ENCODE results near the gene PRR14L.

Gene PRR14L

DNA sequence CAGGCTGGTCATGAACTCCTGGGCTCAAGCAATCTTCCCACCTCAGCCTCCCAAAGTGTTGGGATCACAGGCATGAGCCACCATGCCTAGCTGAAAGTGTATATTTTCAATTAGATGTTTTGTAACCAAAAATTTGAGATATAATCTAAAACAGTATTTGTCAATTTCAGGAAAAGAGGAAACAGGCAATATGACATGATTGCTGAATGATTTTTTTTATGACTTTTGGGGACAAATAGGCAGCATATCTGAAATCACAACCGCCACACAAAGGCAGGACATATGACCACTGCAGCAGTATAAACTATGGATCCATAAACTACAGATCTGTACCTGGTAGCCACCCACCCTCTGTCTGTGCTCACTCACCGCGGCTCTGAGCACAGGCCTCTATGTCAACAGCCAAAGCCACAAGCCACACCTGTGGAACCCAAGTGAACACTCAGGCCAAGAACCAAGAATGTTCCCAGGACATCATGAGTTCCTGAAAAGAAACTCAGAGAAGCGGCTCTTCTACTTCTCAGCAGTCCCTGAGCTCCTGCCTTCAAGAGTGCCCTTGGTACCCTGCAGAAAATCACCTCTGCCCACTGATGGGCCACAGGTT, 110.4 kb downstream of the PRR14L start:
- peak; percentile 21 for DNase-seq (ENCODE audit: low spot score)

DNA sequence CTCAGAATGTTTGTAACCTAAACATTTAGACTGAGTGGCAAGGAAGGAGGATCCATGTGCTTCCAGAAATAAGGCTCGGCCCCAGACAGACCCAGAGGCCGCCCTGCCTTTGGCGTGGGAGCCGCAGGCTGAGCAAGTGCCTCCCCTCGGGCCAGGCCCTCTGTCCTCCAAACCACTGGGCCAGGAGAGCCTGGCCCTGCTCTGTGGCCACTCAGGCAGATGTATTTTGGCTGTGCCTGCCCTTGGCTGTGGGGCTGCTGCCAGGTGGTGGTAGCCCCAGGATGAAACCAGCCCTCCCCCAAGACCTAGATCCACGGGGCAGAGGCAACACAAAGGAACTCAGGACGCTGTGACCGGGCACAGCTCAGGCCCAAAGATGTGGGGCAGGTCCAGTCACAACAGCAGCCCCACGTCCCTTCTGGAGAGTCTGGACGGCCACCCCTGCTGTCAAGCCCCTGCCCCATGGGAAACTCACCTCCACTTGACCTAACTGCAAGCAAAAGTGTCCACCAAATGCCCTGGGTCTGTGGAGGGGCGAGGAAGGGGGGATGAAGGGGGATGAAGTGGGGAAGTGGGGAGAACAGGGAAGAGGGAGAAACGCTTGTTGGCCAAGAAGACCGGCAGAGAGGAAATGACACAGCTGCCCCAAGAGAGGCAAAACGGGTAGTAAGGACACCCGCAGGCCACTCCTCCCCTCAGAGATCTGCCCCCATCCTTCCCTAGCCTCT, 111.9 kb downstream of the PRR14L start:
- DNase-seq (ENCODE audit: low spot score): no peak

GRCh38 chr22:31637447-31637890, 112.5 kb downstream of the PRR14L start:
- DNase-seq (ENCODE audit: low spot score): no peak

DNA sequence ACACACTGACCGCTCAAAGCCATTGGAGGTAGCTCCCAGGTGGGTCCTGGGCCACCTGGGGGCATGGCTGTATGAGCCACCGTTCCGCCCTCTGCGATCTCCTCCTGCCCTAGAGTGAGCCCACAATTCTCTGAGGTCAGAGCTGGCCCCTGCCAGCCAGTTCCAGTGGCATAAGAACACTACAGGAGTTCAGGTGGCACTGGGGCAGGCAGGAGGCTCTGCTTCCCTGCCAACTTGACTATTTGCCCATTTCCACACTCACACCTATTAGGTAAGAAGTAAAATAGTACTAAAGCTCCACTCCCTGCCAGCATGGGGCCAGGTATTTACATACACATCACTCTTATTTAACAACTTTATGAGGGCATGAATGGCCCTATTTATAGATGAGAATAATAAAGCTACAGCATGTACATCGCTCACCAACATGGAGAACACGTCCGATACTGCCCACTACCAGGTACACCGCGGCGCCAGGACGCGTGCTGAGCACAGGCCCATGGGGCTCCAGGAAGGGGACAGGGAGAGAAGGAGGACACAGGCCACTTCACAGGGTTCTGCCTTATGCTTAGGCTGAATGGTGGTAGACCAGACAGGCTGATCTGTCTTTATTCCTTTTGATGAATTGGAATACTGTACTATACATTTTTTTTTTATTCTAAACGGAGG, 114.2 kb downstream of the PRR14L start:
- DNase-seq (ENCODE audit: low spot score): no peak

- DNase-seq (ENCODE audit: low spot score): no peak
Observed at GRCh38 chr22:31631436-31631835, 118.5 kb downstream of the PRR14L start.
